IMR-90 (cell line): ENCODE results near the gene TEC. TPM values are rescaled to one million over a fixed set of nuclear protein-coding genes. Genes with fewer than 3 reads are reported as not detected.

Experiments
- ATAC-seq: fragments of 200-7000 bp; cut with Tn5 transposase; 2 replicates; pipeline ENCODE4 v1.9.1; 2020; ENCODE audit warnings: low read depth, mild to moderate bottlenecking, moderate library complexity
- BruUV-seq: library from RNA; stranded (reverse); fragments of 400-500 nt; replicated peaks from 2 replicates; lab custom pipeline; 2021; lab: Mats Ljungman, UMichigan
- CTCF ChIA-PET: fragments of 300-600 bp; formaldehyde crosslinking; extraction: SDS; loops from one replicate; lab custom pipeline; 2021; ENCODE audit warnings: antibody characterized with exemption; lab: Yijun Ruan, JAX
- POLR2A ChIA-PET: fragments of 300-600 bp; sonication (Branson Sonifier 250); formaldehyde crosslinking; loops from one replicate; lab custom pipeline; 2022; ENCODE audit warnings: antibody characterized with exemption; ENCODE audit not compliant: unreplicated experiment; lab: Charles Lee
- DNase-seq: peaks from one replicate; pipeline ENCODE4 v3.0.0; 2013
- H2AFZ ChIP-seq: replicated peaks from 2 replicates; pipeline ENCODE3; 2013; ENCODE audit warnings: low read length, mild to moderate bottlenecking; ENCODE audit not compliant: poor library complexity
- H2AK5ac ChIP-seq: 2 replicates; pipeline ENCODE4 v1.6.1; 2013; ENCODE audit warnings: low read depth, low read length, inconsistent platforms
- H2AK9ac ChIP-seq: replicated peaks from 2 replicates; pipeline ENCODE3; 2013; ENCODE audit warnings: mild to moderate bottlenecking, low read depth, low read length, moderate library complexity; ENCODE audit not compliant: poor library complexity
- H2BK120ac ChIP-seq: 2 replicates; pipeline ENCODE4 v1.6.1; 2013; ENCODE audit warnings: low read depth, low read length, inconsistent platforms
- H2BK15ac ChIP-seq: 3 replicates; pipeline ENCODE4 v1.6.1; 2013; ENCODE audit warnings: low read depth, low read length, inconsistent platforms
- H2BK20ac ChIP-seq: 2 replicates; pipeline ENCODE4 v1.6.1; 2013; ENCODE audit warnings: low read depth, mild to moderate bottlenecking, inconsistent platforms, low read length, moderate library complexity
- H2BK5ac ChIP-seq: 2 replicates; pipeline ENCODE4 v1.6.1; 2013; ENCODE audit warnings: mild to moderate bottlenecking, low read depth, low read length, inconsistent platforms; ENCODE audit not compliant: poor library complexity, severe bottlenecking
- H3K14ac ChIP-seq: replicated peaks from 2 replicates; pipeline ENCODE4 v1.6.1; 2013; ENCODE audit warnings: low read depth, low read length, inconsistent platforms
- H3K18ac ChIP-seq: 2 replicates; pipeline ENCODE4 v1.6.1; 2013; ENCODE audit warnings: low read depth, low read length, control low read depth
- H3K23ac ChIP-seq: 2 replicates; pipeline ENCODE4 v1.6.1; 2013; ENCODE audit warnings: low read depth, low read length, inconsistent platforms
- H3K27ac ChIP-seq: 2 replicates; pipeline ENCODE4 v1.5.1; 2013; ENCODE audit warnings: mild to moderate bottlenecking, control low read depth, low read length; ENCODE audit not compliant: insufficient read depth
- H3K27me3 ChIP-seq: 2 replicates; pipeline ENCODE4 v1.6.1; 2013; ENCODE audit warnings: low read length; ENCODE audit not compliant: control insufficient read depth, insufficient read depth
- H3K36me3 ChIP-seq: 2 replicates; pipeline ENCODE4 v1.6.1; 2013; ENCODE audit warnings: low read length, mixed read lengths; ENCODE audit not compliant: control insufficient read depth, insufficient read depth
- H3K4ac ChIP-seq: 2 replicates; pipeline ENCODE4 v1.6.1; 2013; ENCODE audit warnings: low read depth, low read length, inconsistent platforms
- H3K4me1 ChIP-seq: 2 replicates; pipeline ENCODE4 v1.6.1; 2013; ENCODE audit warnings: low read length, mixed read lengths; ENCODE audit not compliant: control insufficient read depth, insufficient read depth
- H3K4me2 ChIP-seq: 2 replicates; pipeline ENCODE4 v1.6.1; 2013; ENCODE audit warnings: low read depth, mild to moderate bottlenecking, control low read depth, low read length, moderate library complexity
- H3K4me3 ChIP-seq: 2 replicates; pipeline ENCODE4 v1.5.1; 2013; ENCODE audit warnings: low read depth, mild to moderate bottlenecking, control low read depth, low read length, moderate library complexity; ENCODE audit not compliant: insufficient read depth
- H3K56ac ChIP-seq: 2 replicates; pipeline ENCODE4 v1.6.1; 2013; ENCODE audit warnings: low read length, inconsistent platforms; ENCODE audit not compliant: insufficient read depth; ENCODE audit errors: extremely low read depth
- H3K79me1 ChIP-seq, 2 experiments: 2 replicates each; pipeline ENCODE4 v1.6.1; 2013; ENCODE audit warnings: low read length in 2 of 2, inconsistent platforms in 1 of 2, low read depth in 1 of 2
- H3K9ac ChIP-seq: 2 replicates; pipeline ENCODE4 v1.6.1; 2013; ENCODE audit warnings: low read depth, low read length, control low read depth
- H3K9me1 ChIP-seq: 2 replicates; pipeline ENCODE4 v1.6.1; 2013; ENCODE audit warnings: low read length, inconsistent platforms; ENCODE audit not compliant: insufficient read depth
- H3K9me3 ChIP-seq: 2 replicates; pipeline ENCODE4 v1.6.1; 2013; ENCODE audit warnings: low read length; ENCODE audit not compliant: control insufficient read depth, insufficient read depth
- H4K20me1 ChIP-seq: 2 replicates; pipeline ENCODE4 v1.6.1; 2013; ENCODE audit warnings: low read length, inconsistent platforms; ENCODE audit not compliant: insufficient read depth
- H4K5ac ChIP-seq: 2 replicates; pipeline ENCODE4 v1.6.1; 2013; ENCODE audit warnings: mild to moderate bottlenecking, low read depth, low read length, control low read depth
- H4K8ac ChIP-seq, 2 experiments: 2 replicates each; pipeline ENCODE4 v1.6.1; 2013; ENCODE audit warnings: low read depth in 2 of 2, low read length in 2 of 2, control low read depth in 1 of 2, inconsistent platforms in 1 of 2
- H4K91ac ChIP-seq: 2 replicates; pipeline ENCODE4 v1.6.1; 2013; ENCODE audit warnings: low read depth, low read length, inconsistent platforms; ENCODE audit not compliant: insufficient read depth
- BHLHE40 ChIP-seq: fragments of 150-350 bp; IDR thresholded peaks from 2 replicates; pipeline ENCODE4 v1.6.1; 2016; ENCODE audit warnings: mild to moderate bottlenecking, low read depth, low read length
- MXI1 ChIP-seq: IDR thresholded peaks from 2 replicates; pipeline ENCODE4 v1.6.1; 2012; ENCODE audit warnings: low read depth, mild to moderate bottlenecking, low read length, moderate library complexity, borderline replicate concordance
- NFE2L2 ChIP-seq: fragments of 150-350 bp; IDR thresholded peaks from 2 replicates; pipeline ENCODE4 v1.6.1; 2016; ENCODE audit warnings: low read depth, mild to moderate bottlenecking, low read length
- USF2 ChIP-seq: fragments of 150-350 bp; IDR thresholded peaks from 2 replicates; pipeline ENCODE4 v1.6.1; 2017; ENCODE audit warnings: mild to moderate bottlenecking, antibody characterized with exemption, low read length, low read depth
- WGBS, 2 experiments: methylation state at CpG; one replicate each; pipeline versions ENCODE4 v1.1.5 to v1.1.7; 2013; ENCODE audit warnings: missing lambda C conversion rate in 2 of 2; ENCODE audit not compliant: insufficient read length in 1 of 2; ENCODE audit errors: extremely low coverage in 2 of 2; 5-methylcytosine and 5-hydroxymethylcytosine counted together
- dilution Hi-C: fragments of 300-500 bp; cut with HindIII; formaldehyde crosslinking; loops from one replicate; pipeline ENCODE4 v1.14.3; 2018; ENCODE audit warnings: low sequenced_read_pairs; ENCODE audit not compliant: unreplicated experiment
- in situ Hi-C: fragments of 300-500 bp; cut with MboI; formaldehyde crosslinking; loops from 3 replicates; pipeline ENCODE4 v1.14.3; 2019; ENCODE audit warnings: low sequenced_read_pairs, inconsistent platforms, mixed read lengths
- intact Hi-C: fragments of 100-400 bp; cut with micrococcal nuclease; formaldehyde crosslinking; loops from 2 replicates; pipeline ENCODE4 v1.10.0; 2022
- polyA plus RNA-seq, 3 experiments: library from polyadenylated mRNA; depleted of rRNA; stranded (reverse); fragments of >200 nt; gene quantifications; 2 replicates each; pipeline ENCODE4 v1.2.3, GENCODE V29; 2012; ENCODE audit warnings: low replicate concordance in 1 of 3
- total RNA-seq: library from RNA; depleted of rRNA; stranded (reverse); fragments of >200 nt; gene quantifications from 2 replicates; pipeline ENCODE4 v1.2.3, GENCODE V29; 2012

Gene TEC
- total and polyA plus RNA-seq, 2 of the 4 experiments (the other 2 are of a cell fraction), result 0.39 to 0.54 TPM

GRCh38 chr4:48152259-48152658 lies 117.4 kb downstream of the TEC start:
- no peaks in the 10 kb centered on the region for H3K79me1 ChIP-seq

More at GRCh38 chr4:48152259-48152658, 117.4 kb downstream of the TEC start:
- H3K4ac ChIP-seq, result no peak overlapping the region
- H3K36me3 ChIP-seq, result no peaks in the 10 kb centered on the region
- H2BK5ac ChIP-seq, result no peak overlapping the region
- H4K8ac ChIP-seq, result no peak overlapping the region
- no TSS peak for BruUV-seq
- no peak overlapping the region for H3K56ac ChIP-seq
- in situ Hi-C loops (no loop called here), dilution Hi-C loops (no loop called here), intact Hi-C loops (no loop called here)
- H3K9ac ChIP-seq, result no peak overlapping the region
- no peak overlapping the region for H3K27ac ChIP-seq
- no peak overlapping the region for H2BK120ac ChIP-seq
- ChIA-PET CTCF (no interaction called here), POLR2A (no interaction called here)
- H2AK5ac ChIP-seq, result no peak overlapping the region
- H3K9me1 ChIP-seq, result 0 out of 2 replicates have a peak, but pooled peaks cover 3% of the 10 kb centered on the region
- H4K91ac ChIP-seq, result no peak overlapping the region
- no peak overlapping the region for H3K4me3 ChIP-seq
- peaks cover 8% of the 10 kb centered on the region for H3K9me3 ChIP-seq
- H2AK9ac ChIP-seq, result no peak overlapping the region
- H3K18ac ChIP-seq, result no peak overlapping the region
- no peak overlapping the region for H4K5ac ChIP-seq
- H2BK15ac ChIP-seq, result no peak overlapping the region
- H3K14ac ChIP-seq, result no peak overlapping the region
- TF ChIP-seq MXI1, result no peak
- no peak for TF ChIP-seq BHLHE40
- no peak for TF ChIP-seq NFE2L2
- no peak for TF ChIP-seq USF2
- H4K20me1 ChIP-seq, result no peaks in the 10 kb centered on the region
- H3K27me3 ChIP-seq, result no peaks in the 10 kb centered on the region
- no peak for ATAC-seq
- DNase-seq, result no peak
- no CpG with 5 or more reads among the region's 5 CpGs for WGBS, 2 experiments
- no peak overlapping the region for H2BK20ac ChIP-seq
- no peaks in the 10 kb centered on the region; the same call in 1 of the 2 replicates for H3K4me1 ChIP-seq
- no peak overlapping the region for H3K4me2 ChIP-seq
- H2AFZ ChIP-seq, result no peak overlapping the region
- no peak overlapping the region for H3K23ac ChIP-seq
